HG02852 (cell line): ENCODE measurements around the gene KIF1B.
"Not testable (repeated sequence)": the region's sequence is repeated elsewhere in the genome, so short reads cannot be mapped to it uniquely, and the experiment has no call there.

Source experiments
- ATAC-seq: cut with Tn5 transposase; IDR thresholded peaks from one replicate; pipeline ENCODE4 v1.9.1; 2021; ENCODE audit warnings: mild to moderate bottlenecking, moderate library complexity; ENCODE audit not compliant: unreplicated experiment

KIF1B gene

DNA sequence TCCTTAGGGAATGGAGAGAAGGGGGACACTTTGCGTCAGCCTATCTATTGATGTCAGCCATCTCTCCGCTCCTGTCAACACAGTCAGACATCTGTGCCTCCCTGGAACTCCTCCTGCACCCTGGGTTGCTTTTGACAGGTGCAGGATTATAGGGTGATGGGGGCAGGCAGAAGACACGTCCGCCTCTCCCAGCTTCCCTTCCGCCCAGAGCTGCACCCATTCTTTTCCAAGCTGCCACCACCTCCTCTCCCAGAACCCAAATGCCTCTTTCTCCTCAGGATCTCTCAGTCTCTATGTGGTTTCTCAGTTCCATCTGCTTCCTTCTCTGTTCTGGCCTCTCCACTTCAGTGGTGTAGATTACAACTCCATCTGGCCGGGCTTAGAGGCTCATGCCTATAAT is 17.1 kb upstream of the KIF1B start:
- no peak for ATAC-seq

DNA sequence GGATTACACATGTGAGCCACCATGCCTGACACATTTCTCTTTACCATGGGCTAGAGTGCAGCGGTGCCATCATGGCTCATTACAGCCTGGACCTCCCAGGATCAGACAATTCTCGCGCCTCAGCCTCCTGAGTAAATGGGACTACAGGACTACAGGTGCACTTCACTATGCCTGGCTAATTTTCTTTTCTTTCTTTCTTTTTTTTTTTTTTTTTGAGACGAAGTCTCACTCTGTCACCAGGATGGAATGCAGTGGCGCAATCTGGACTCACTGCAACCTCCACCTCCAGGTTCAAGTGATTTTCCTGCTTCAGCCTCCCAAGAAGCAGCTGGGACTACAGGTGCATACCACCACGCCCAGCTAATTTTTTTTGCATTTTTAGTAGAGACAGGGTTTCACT is 14.8 kb upstream of the KIF1B start:
- no peak for ATAC-seq

GRCh38 chr1:10196976-10197375 is 13.4 kb upstream of the KIF1B start:
- no peak for ATAC-seq

DNA sequence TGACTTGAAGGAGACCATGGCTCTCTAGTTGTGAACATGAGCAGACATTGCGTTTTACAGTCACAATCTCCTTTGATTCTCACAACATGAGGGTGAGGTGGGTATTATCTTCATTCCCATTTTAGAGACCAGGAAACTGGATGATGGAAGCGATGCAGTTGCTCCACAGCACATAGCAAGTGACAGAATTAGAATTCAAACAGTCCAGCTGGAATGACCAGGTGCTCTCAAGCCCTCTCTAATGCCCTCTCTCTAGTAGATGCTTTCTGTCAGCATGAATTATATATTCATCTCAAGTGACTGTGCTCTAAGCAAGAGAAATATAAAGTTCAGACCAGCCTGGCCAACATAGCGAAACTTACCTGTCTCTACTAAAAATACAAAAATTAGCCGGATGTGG is 9.8 kb upstream of the KIF1B start:
- no peak for ATAC-seq

- ATAC-seq = no peak
These were observed 6.2 kb upstream of the KIF1B start for GRCh38 chr1:10204003-10204642.

DNA sequence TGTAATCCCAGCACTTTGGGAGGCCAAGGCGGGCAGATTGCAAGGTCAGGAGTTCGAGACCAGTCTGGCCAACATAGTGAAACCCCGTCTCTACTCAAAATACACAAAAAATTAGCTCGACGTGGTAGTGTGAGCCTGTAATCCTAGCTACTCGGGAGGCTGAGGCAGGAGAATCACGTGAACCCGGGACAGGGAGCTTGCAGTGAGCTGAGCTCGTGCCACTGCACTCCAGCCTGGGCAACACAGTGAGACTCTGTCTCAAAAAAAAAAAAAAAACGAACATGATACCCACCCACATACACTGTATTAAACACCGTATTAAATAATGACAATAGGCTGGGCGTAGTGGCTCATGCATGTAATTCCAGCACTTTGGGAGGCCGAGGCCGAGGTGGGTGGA is 5.2 kb upstream of the KIF1B start:
- not testable (repeated sequence) for ATAC-seq

DNA sequence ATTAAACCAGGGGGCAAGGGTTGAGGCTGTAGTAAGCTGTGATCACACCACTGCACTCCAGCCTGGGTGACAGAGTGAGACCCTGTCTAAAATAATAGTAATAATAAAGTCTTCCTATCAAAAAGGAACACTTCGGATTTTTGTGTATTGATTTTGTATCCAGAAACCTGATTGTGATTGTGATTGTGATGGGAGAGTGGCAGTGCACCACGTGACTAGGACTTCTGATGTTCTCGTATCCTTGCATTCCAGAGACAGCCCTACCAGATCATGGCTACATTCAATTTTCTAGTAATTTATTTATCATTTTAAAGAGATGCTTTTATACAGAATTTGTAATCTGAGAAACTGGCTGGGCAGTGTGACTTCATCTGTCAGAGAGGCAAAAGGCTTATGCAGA is 2.6 kb upstream of the KIF1B start:
- no peak for ATAC-seq

DNA sequence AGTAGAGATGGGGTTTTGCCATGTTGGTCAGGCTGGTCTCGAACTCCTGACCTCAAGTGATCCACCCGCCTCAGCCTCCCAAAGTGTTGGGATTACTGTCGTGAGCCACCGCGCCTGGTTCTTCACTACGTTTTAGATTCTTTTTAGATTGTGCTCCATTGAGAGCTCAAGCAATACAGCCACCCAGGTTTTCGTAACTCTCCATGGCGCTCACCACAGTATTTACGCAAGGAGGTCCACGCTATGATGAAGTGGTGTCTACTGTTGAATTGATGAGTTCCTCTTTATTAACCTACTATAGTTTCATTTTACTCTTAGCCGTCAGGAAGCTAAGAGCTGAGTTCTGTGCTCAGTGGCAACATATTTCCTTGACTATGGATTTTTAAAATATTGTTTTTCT is 1.8 kb upstream of the KIF1B start:
- ATAC-seq = no peak

DNA sequence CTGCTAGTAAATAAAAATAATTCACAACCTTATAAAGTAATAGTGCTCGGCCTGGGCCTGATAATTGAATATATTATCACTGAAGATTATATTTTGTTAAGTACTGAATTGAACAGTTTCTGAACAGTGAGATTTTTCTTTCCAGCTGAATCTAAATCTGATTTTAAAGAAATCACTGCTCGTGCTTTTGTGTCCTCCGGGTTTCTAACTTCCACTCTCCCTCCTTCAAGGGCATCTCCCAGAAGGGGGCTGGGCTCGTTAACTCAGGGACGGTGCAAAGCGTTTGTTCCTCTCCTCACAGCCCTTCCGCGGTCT is 823 bp upstream of the KIF1B start:
- ATAC-seq = no peak

- peak; percentile 9 for ATAC-seq
These were observed 753 bp downstream of the KIF1B start for GRCh38 chr1:10210841-10211804.

DNA sequence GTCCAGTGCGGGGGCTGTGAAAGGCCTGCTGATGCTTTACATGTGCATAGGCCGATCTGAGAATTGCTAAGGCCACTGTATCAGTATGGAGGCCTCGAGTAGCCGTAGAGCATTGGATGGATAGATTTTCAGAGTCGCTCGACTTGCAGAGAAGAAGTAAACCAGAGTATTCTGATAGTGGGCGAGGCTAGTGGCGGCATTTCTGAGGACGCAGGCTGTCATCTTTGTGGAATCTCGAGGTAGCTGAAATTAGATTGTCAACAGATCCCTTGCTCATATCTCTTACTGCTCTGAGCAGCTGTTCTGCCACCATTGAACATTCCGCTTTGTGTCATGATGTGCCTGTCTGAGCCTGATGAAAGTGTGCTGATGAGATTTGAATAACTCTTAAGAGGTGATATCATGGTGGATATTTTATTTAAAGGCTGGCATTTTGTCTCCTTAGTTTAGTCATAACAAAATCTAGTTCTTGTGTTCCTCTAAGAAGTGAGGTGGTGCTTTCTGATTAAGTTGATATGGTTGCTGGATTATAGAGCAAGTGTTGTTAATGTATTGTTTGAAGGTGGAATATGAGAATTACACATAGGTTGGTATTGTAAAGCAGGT is 1.5 kb downstream of the KIF1B start:
- no peak for ATAC-seq

- no peak for ATAC-seq
These were observed 2.1 kb downstream of the KIF1B start for GRCh38 chr1:10212476-10212875.

GRCh38 chr1:10213186-10213705 is 2.9 kb downstream of the KIF1B start:
- no peak for ATAC-seq

DNA sequence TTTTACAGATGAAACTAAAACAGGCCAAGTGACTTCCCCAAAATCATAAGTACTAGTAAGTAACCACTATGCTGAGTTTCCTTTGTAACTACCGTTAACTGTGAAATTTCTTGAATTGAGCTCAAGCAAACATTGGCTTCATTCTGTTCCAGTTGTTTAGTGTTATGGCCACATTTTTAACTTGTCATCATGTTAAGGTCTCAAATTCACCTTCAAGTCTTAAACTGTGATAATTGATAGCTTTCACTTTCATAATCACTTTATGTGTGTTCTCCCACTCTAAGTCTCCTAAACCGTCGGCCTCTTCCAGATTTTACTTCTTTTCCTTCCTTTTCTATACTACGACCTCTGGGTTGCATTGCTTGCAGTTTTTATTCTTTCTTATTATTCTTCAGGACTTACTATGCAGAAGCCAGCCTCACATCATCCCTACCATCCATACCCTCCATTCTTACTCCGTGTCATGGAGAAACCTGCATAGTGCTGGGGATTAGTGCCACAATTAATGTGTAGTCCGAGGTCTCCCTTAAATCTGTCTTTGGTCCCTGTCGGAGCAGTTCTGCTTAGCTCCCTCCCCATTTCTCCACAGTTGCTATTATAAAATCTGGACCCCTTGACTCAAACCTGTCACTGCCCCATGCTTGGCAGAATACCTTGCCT is 5.8 kb downstream of the KIF1B start:
- ATAC-seq = no peak

GRCh38 chr1:10217748-10218441 is 7.5 kb downstream of the KIF1B start:
- no peak for ATAC-seq

GRCh38 chr1:10220200-10220599 is 9.8 kb downstream of the KIF1B start:
- ATAC-seq = no peak

DNA sequence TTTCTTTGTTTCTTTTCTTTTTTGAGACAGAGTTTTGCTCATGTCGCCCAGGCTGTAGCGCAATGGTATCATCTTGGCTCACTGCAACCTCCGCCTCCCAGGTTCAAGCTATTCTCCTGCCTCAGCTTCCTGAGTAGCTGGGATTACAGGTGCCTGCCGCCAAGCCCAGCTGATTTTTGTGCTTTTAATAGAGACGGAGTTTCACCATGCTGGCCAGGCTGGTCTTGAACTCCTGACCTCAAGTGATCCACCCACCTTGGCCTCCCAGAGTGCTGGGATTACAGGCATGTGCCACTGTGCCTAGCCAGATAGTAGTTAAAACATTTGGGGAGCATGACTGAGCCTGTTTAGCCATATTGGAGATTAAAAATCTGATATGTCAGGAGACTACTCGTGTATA is 10.3 kb downstream of the KIF1B start:
- ATAC-seq = not testable (repeated sequence)

- no peak for ATAC-seq
These were observed 15.2 kb downstream of the KIF1B start for GRCh38 chr1:10225573-10225972.

DNA sequence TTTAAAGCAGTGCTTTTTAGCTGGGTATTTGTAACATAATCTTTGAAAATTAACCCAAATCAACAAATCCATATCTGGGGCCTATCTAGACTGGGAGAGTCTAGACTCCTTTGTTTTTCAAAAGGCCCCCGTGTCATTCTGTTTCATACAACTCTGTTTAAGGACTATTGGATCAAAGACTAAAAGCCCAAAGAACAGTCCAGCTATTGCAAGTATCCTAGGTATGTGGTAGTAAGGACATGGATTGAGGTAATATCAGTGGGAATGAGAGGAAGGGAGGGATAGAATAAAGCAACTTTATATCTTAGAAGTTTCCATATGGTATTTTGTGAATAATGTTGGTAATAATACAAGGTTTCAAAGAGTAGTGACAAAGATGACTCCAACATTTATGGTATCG is 18.2 kb downstream of the KIF1B start:
- ATAC-seq = no peak

- ATAC-seq = no peak
These were observed 19.5 kb downstream of the KIF1B start for GRCh38 chr1:10229903-10230302.

- ATAC-seq = no peak
These were observed 21.8 kb downstream of the KIF1B start for GRCh38 chr1:10232163-10232562.
